PC-9 (cell line): Measurements from ENCODE around the gene SYNGR2. TPM values are rescaled to one million over a fixed set of nuclear protein-coding genes. Genes with fewer than 3 reads are reported as not detected.

Experiments used
- BruUV-seq: library from RNA; stranded (reverse); fragments of 400-500 nt; replicated peaks from 2 replicates; lab custom pipeline; 2021; lab: Mats Ljungman, UMichigan
- CTCF ChIA-PET: fragments of 300-600 bp; sonication (Branson Sonifier 250); formaldehyde crosslinking; loops from one replicate; lab custom pipeline; 2022; ENCODE audit warnings: antibody characterized with exemption; lab: Charles Lee
- POLR2A ChIA-PET: fragments of 300-600 bp; sonication (Branson Sonifier 250); formaldehyde crosslinking; loops from one replicate; lab custom pipeline; 2022; ENCODE audit warnings: antibody characterized with exemption; ENCODE audit not compliant: unreplicated experiment; lab: Charles Lee
- DNase-seq, 2 experiments: peaks; one replicate each; pipeline versions ENCODE4 v3.0.0 to v3.0.0-alpha.2; 2015 to 2022; ENCODE audit warnings: mixed read lengths in 1 of 2
- H2AFZ ChIP-seq: fragments of 200-600 bp; sonication (generic); 2 replicates; pipeline ENCODE4 v1.8.1; 2017; ENCODE audit warnings: antibody characterized with exemption
- H3F3A ChIP-seq: fragments of 200-600 bp; sonication (generic); 2 replicates; pipeline ENCODE4 v1.8.1; 2017; ENCODE audit warnings: antibody characterized with exemption, mild to moderate bottlenecking, low read depth; ENCODE audit not compliant: insufficient read depth
- H3K27ac ChIP-seq: fragments of 200-600 bp; sonication (generic); 2 replicates; pipeline ENCODE4 v1.6.1; 2016; ENCODE audit warnings: mixed run types
- H3K27me3 ChIP-seq: fragments of 200-600 bp; sonication (generic); 2 replicates; pipeline ENCODE4 v1.6.1; 2016; ENCODE audit warnings: low read depth, mixed run types; ENCODE audit not compliant: insufficient read depth
- H3K36me3 ChIP-seq: fragments of 200-600 bp; sonication (generic); 2 replicates; pipeline ENCODE4 v1.6.1; 2016; ENCODE audit warnings: low read depth, mixed run types
- H3K4me1 ChIP-seq: fragments of 200-600 bp; sonication (generic); replicated peaks from 2 replicates; pipeline ENCODE4 v1.6.1; 2016; ENCODE audit warnings: mixed run types; ENCODE audit not compliant: insufficient read depth
- H3K4me2 ChIP-seq: fragments of 200-600 bp; sonication (generic); 2 replicates; pipeline ENCODE4 v1.6.1; 2017; ENCODE audit warnings: mixed run types
- H3K4me3 ChIP-seq: fragments of 200-600 bp; sonication (generic); 2 replicates; pipeline ENCODE4 v1.6.1; 2016; ENCODE audit warnings: mixed run types
- H3K79me2 ChIP-seq: fragments of 200-600 bp; sonication (generic); 2 replicates; pipeline ENCODE4 v1.6.1; 2017; ENCODE audit warnings: low read depth, mixed run types
- H3K9me2 ChIP-seq: fragments of 200-600 bp; sonication (generic); 2 replicates; pipeline ENCODE4 v1.8.1; 2017; ENCODE audit warnings: mild to moderate bottlenecking; ENCODE audit not compliant: insufficient read depth
- H3K9me3 ChIP-seq: fragments of 200-600 bp; sonication (generic); 2 replicates; pipeline ENCODE4 v1.8.1; 2016; ENCODE audit warnings: low read depth; ENCODE audit not compliant: insufficient read depth
- H4K20me1 ChIP-seq: fragments of 200-600 bp; sonication (generic); 2 replicates; pipeline ENCODE4 v1.8.1; 2017; ENCODE audit not compliant: insufficient read depth
- EZH2 ChIP-seq: fragments of 200-600 bp; sonication (generic); IDR thresholded peaks from 2 replicates; pipeline ENCODE4 v1.8.0; 2017; ENCODE audit warnings: antibody characterized with exemption, low read depth
- intact Hi-C: fragments of 100-400 bp; cut with micrococcal nuclease; formaldehyde crosslinking; loops from one replicate; pipeline ENCODE4 v1.10.0; 2022; ENCODE audit not compliant: unreplicated experiment
- total RNA-seq: library from RNA; stranded (reverse); gene quantifications from 2 replicates; pipeline ENCODE4 v1.2.3, GENCODE V29; 2021
- TF ChIP-seq, protein P1 (sequence below): fragments of 200-600 bp; sonication (generic); conservative IDR thresholded peaks from 2 replicates; pipeline ENCODE4 v1.6.1; 2017; ENCODE audit warnings: mixed run types, antibody characterized with exemption, mild to moderate bottlenecking, moderate library complexity

The SYNGR2 gene
- total RNA-seq, 1 experiment from 2014 or later = 91.9 TPM

DNA sequence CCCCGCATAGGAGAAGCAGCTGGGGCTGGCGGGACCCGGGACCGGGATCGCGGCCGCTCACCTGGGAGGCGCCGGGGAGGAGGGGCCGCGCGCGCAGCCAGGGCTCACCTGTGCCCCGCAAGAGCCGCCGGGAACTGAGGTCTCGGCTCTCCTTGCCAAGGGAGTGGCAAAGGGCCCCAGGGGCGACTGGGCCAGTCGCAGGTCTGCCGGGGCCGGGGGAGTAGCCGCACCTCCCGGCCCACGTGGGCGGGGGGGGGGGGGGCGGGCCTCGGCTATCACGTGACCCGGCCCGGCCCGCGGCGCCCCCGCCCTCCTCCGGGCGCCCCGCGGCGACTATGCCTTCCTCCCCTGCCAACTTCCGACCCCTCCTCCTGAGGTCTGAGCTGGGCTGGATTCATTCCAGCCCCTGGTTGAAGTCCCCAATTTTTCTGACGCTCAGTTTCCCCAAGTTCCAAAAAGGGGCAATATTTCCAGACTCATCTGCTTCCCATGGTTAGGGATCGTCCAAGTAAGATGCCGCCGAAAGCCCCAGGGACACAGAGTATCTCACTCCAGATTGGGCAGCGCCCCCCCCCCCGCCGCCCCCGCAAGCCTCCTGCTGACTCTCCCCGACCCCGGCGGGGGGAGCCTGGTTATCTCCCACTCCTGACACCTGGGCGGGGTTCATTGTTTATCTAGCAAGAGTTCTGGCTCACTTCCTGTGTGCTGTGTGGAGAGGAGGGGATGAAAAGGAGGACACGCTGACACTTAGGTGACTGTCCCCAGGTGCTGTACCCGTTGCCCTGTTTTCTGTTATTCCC is 39.6 kb upstream of the SYNGR2 start, which contains the start of gene TMC6:
Gene TMC6, minus strand, starts transcription at position 205 of the 800 bp plus-strand sequence. CDS start 1,923 bp downstream, outside the sequence.
- Histone ChIP-seq H3K9me2 (no peaks in the 10 kb centered on the region), H3K4me2 (peak within 1 kb of the TSS; percentile 96), H3K9me3 (no peaks in the 10 kb centered on the region), H3F3A (peaks cover 18% of the 10 kb centered on the region; the same call in 1 of the 2 replicates), H3K79me2 (peaks cover 13% of the 10 kb centered on the region), H4K20me1 (no peaks in the 10 kb centered on the region), H3K27me3 (no peaks in the 10 kb centered on the region), H3K4me3 (peak within 1 kb of the TSS; percentile 81), H3K36me3 (no peaks in the 10 kb centered on the region), H3K27ac (peak within 1 kb of the TSS; percentile 69), H3K4me1 (peaks cover 19% of the 10 kb centered on the region), H2AFZ (peak within 1 kb of the TSS; percentile 74; the same call in 1 of the 2 replicates)
- peak; percentile 83 to 92 for DNase-seq
- no peak for TF ChIP-seq EZH2
- TF ChIP-seq, protein P1, sequence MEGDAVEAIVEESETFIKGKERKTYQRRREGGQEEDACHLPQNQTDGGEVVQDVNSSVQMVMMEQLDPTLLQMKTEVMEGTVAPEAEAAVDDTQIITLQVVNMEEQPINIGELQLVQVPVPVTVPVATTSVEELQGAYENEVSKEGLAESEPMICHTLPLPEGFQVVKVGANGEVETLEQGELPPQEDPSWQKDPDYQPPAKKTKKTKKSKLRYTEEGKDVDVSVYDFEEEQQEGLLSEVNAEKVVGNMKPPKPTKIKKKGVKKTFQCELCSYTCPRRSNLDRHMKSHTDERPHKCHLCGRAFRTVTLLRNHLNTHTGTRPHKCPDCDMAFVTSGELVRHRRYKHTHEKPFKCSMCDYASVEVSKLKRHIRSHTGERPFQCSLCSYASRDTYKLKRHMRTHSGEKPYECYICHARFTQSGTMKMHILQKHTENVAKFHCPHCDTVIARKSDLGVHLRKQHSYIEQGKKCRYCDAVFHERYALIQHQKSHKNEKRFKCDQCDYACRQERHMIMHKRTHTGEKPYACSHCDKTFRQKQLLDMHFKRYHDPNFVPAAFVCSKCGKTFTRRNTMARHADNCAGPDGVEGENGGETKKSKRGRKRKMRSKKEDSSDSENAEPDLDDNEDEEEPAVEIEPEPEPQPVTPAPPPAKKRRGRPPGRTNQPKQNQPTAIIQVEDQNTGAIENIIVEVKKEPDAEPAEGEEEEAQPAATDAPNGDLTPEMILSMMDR = no peak
- ChIA-PET CTCF (interaction anchor here (0.6 to 1.0 kb wide), 3 partner anchors 9 to 232 kb away, joined by 5 to 19 read pairs (median 6); no protein-coding TSS in a partner anchor), POLR2A (interaction anchor here (0.7 to 1.2 kb wide), 7 partner anchors 14 to 897 kb away, joined by 3 to 21 read pairs (median 7); partner anchors contain the start of gene TK1)
- no TSS peak for BruUV-seq
- intact Hi-C loops = loop anchor here (1.0 to 2.0 kb wide), 2 partner anchors 46 to 58 kb away; partner anchors contain the start of genes AFMID and TK1

DNA sequence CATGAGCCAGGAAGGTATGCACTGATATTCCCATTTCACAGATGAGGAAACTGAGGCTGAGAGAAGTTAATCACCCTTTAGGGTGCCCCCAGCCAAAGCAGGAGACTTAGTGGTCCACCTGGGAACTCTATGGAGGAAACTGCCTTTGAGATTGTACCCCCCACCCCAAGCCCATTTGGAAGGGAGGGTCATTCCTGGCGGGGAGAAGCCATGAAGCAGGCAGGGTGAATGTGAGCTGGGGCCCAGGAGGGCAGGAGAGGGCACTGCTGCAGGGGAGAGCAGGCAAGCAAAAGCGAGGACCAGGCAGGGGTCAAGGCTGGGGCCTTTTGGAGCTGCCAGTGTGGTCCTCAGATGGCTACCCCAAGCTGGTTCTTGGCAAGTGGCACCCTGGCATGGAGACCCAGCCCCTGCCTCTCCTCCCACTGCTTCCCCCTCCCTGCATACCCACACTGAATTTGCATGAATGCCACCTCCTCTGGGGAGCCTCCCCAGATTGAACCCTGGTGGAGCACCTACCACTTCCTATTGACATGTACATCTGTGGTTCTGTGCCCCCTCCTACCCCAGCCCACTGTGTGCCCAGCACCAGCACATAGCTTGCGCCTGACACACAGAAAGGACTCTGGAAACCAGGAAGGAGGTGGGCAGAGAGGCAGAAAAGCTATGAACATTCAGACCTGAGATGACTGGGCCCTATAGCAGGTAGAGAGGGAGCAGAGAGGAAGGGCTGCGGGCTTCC is 38.9 kb upstream of the SYNGR2 start:
- peaks cover 19% of the 10 kb centered on the region; the same call in 1 of the 2 replicates for H3F3A ChIP-seq
- peak overlapping the region; percentile 96; the same call in 1 of the 2 replicates for H3K4me2 ChIP-seq
- H3K79me2 ChIP-seq = peaks cover 13% of the 10 kb centered on the region
- intact Hi-C loops = loop anchor here (2.0 kb wide), 1 partner anchor 57 kb away; the partner anchor contains the start of genes AFMID and TK1
- ChIA-PET POLR2A (interaction anchor here (0.7 to 0.8 kb wide), 2 partner anchors 13 to 16 kb away, joined by 3 to 21 read pairs; no protein-coding TSS in a partner anchor), CTCF (interaction anchor here (0.6 kb wide), 1 partner anchor 38 kb away, joined by 3 read pairs; no protein-coding TSS in a partner anchor)
- H3K4me3 ChIP-seq = peak overlapping the region; percentile 49; the same call in 1 of the 2 replicates
- H2AFZ ChIP-seq = no peak overlapping the region
- TF ChIP-seq, protein P1 = no peak
- TF ChIP-seq EZH2 = no peak
- H3K27ac ChIP-seq = no peak overlapping the region
- BruUV-seq = no TSS peak
- peaks cover 19% of the 10 kb centered on the region for H3K4me1 ChIP-seq
- no peaks in the 10 kb centered on the region for H3K27me3 ChIP-seq
- no peaks in the 10 kb centered on the region for H3K9me2 ChIP-seq
- H3K9me3 ChIP-seq = no peaks in the 10 kb centered on the region
- H3K36me3 ChIP-seq = no peaks in the 10 kb centered on the region
- no peak for DNase-seq
- H4K20me1 ChIP-seq = no peaks in the 10 kb centered on the region

DNA sequence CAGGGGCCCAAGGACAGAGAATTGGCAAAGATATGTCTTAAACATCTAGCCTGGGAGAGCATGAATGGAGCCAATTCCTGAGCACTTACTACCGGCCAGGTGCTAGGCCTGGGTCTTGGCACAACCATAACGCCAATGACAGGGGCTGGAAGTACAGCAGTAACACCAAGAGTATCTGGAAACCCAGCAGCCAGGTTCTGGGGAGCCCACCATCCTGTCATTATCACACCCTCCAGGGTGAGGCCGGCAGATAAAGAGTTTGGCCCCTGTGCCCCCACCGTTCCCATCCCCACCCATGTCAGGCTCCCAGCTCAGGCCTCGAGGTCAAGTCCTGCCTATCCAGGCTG is 38.3 kb upstream of the SYNGR2 start:
- ChIA-PET POLR2A (interaction anchor here (0.6 kb wide), 1 partner anchor 10 kb away, joined by 6 read pairs; no protein-coding TSS in a partner anchor), CTCF (interaction anchor here (0.6 kb wide), 2 partner anchors 36 to 39 kb away, joined by 3 to 4 read pairs; no protein-coding TSS in a partner anchor)
- no peak overlapping the region for H3K4me2 ChIP-seq
- TF ChIP-seq, protein P1 = no peak
- TF ChIP-seq EZH2 = no peak
- H3K79me2 ChIP-seq = peaks cover 13% of the 10 kb centered on the region
- H3F3A ChIP-seq = peaks cover 19% of the 10 kb centered on the region; the same call in 1 of the 2 replicates
- H3K9me3 ChIP-seq = no peaks in the 10 kb centered on the region
- H3K9me2 ChIP-seq = no peaks in the 10 kb centered on the region
- H2AFZ ChIP-seq = no peak overlapping the region
- no peaks in the 10 kb centered on the region for H4K20me1 ChIP-seq
- H3K4me3 ChIP-seq = no peak overlapping the region
- no peak for DNase-seq
- no peaks in the 10 kb centered on the region for H3K36me3 ChIP-seq
- intact Hi-C loops = no loop called here
- H3K4me1 ChIP-seq = peaks cover 19% of the 10 kb centered on the region
- no TSS peak for BruUV-seq
- H3K27me3 ChIP-seq = no peaks in the 10 kb centered on the region
- no peak overlapping the region for H3K27ac ChIP-seq
